ENCODE data around the gene WDR54. TPM values are rescaled to one million over a fixed set of nuclear protein-coding genes. Genes with fewer than 3 reads are reported as not detected.

Gene WDR54
- total and polyA plus RNA-seq, 10 of the 15 experiments (the other 5 are each of a cell fraction or from before 2014, with no cell fraction given): 38.2 to 116 (median 89.1) TPM

GRCh38 chr2:74391580-74392448 is 29.7 kb upstream of the WDR54 start:
- no peaks in the 10 kb centered on the region for H3K27me3 ChIP-seq (replicated peaks in 1 of 2; ENCODE audit: control insufficient read depth in 2 of 2, insufficient read depth in 2 of 2, low read length in 1 of 2)
- H3K27ac ChIP-seq (ENCODE audit: control insufficient read depth, insufficient read depth): peak overlapping the region; percentile 98
- peak overlapping the region; percentile 97 for H3K9ac ChIP-seq (ENCODE audit: control insufficient read depth, insufficient read depth, low read length)
- H3K4me3 ChIP-seq: peak overlapping the region; percentile 88
- peak; percentile 76 for DNase-seq (ENCODE audit: low read depth, low spot score)
- peak; percentile 89 for ATAC-seq
- FAIRE-seq: peak; percentile 83
- peaks cover 3% of the 10 kb centered on the region; the same call in 1 of the 2 replicates for H3K4me1 ChIP-seq (ENCODE audit: control insufficient read depth, insufficient read depth, low read length)
- WGBS (ENCODE audit: insufficient coverage, insufficient replicate concordance, low lambda C conversion rate, missing lambda C conversion rate): 2% methylated on average over 40 of the region's 62 CpGs
- intact Hi-C loops (cut with micrococcal nuclease; ENCODE audit: unreplicated experiment) (loop anchor here (5.0 to 10.0 kb wide), 3 partner anchors 125 to 247 kb away; partner anchors contain the start of gene BOLA3), in situ Hi-C loops (cut with MboI) (loop anchor here (10.0 kb wide), 1 partner anchor 567 kb away; the partner anchor contains the start of gene STAMBP)
- no peaks in the 10 kb centered on the region for H3K36me3 ChIP-seq (ENCODE audit: control insufficient read depth in 2 of 2, insufficient read depth in 2 of 2, low read length in 1 of 2)
- no TSS peak for BruUV-seq (replicated peaks)
- ChIA-PET CTCF (interaction anchor here (0.5 to 5.2 kb wide), 41 partner anchors 9 to 673 kb away, joined by 3 to 48 read pairs (median 4); partner anchors contain the start of genes DCTN1, INO80B and MTHFD2), POLR2A (interaction anchor here (0.6 to 1.6 kb wide), 11 partner anchors 10 to 216 kb away, joined by 3 to 6 read pairs (median 3); partner anchors contain the start of genes C2orf81, INO80B and WDR54), RAD21 (ENCODE audit: unreplicated experiment) (interaction anchor here (0.9 to 3.5 kb wide), 12 partner anchors 9 to 396 kb away, joined by 3 to 14 read pairs (median 5); partner anchors contain the start of gene WBP1), SMC1A (ENCODE audit: uncharacterized antibody, unreplicated experiment) (interaction anchor here (0.8 to 6.1 kb wide), 17 partner anchors 9 to 567 kb away, joined by 3 to 36 read pairs (median 3); partner anchors contain the start of gene INO80B)
- H3K9me3 ChIP-seq (replicated peaks; ENCODE audit: control insufficient read depth, insufficient read depth, low read length): no peaks in the 10 kb centered on the region
- H4K20me1 ChIP-seq (ENCODE audit: control insufficient read depth, insufficient read depth): 0 out of 2 replicates have a peak, but pooled peaks cover 3% of the 10 kb centered on the region
- peak overlapping the region; percentile 100 for H2AFZ ChIP-seq (ENCODE audit: control insufficient read depth, low read depth, low read length)
- peak overlapping the region; percentile 78 for H3K4me2 ChIP-seq (ENCODE audit: control insufficient read depth, insufficient read depth)
- H3K79me2 ChIP-seq (ENCODE audit: control insufficient read depth, insufficient read depth, low read length): peaks cover 27% of the 10 kb centered on the region
- TF ChIP-seq MYC (IDR thresholded peaks at IDR 0.05; ENCODE audit: insufficient read depth, insufficient read length, insufficient replicate concordance, low read length, severe bottlenecking) (peak; percentile 90), RAD21 (IDR thresholded peaks at IDR 0.05; ENCODE audit: insufficient read depth, low read depth, low read length) (peak; percentile 59), TCF3 (IDR thresholded peaks at IDR 0.05; ENCODE audit: borderline replicate concordance, insufficient read depth, low read depth, low read length) (no peak), NFYB (IDR thresholded peaks at IDR 0.05; ENCODE audit: insufficient read depth, low read depth, low read length) (no peak), JUNB (IDR thresholded peaks at IDR 0.05) (no peak), RCOR1 (conservative IDR thresholded peaks at IDR 0.05; ENCODE audit: low read depth, low read length) (no peak; the same call in 1 of the 2 replicates), NKRF (conservative IDR thresholded peaks at IDR 0.05) (no peak), CEBPB (IDR thresholded peaks at IDR 0.05; ENCODE audit: borderline replicate concordance in 1 of 2, low read depth in 2 of 2, low read length in 2 of 2) (no peak; a peak in 1 of 4 replicates), PBX3 (IDR thresholded peaks at IDR 0.05; ENCODE audit: insufficient replicate concordance, low read depth, low read length) (no peak), LARP7 (IDR thresholded peaks at IDR 0.05) (peak; percentile 64; the same call in 1 of the 2 replicates), NR2F1 (conservative IDR thresholded peaks at IDR 0.05) (no peak), TCF12 (IDR thresholded peaks at IDR 0.05; ENCODE audit: low read depth, low read length) (no peak), ZNF592 (IDR thresholded peaks at IDR 0.05) (peak; percentile 74; the same call in 1 of the 2 replicates)

Data from GM12878 (cell line).